Esophagus squamous epithelium (tissue), 5 donors: Measurements from ENCODE around the gene RNF225. TPM values are rescaled to one million over a fixed set of nuclear protein-coding genes. Genes with fewer than 3 reads are reported as not detected.
A peak's percentile ranks its signal among the peaks of the same experiment; 100 is the strongest.

Experiments
- DNase-seq: peaks from one replicate; lab custom pipeline; 2025; lab: John Stamatoyannopoulos, UW
- H3K27ac ChIP-seq, 4 donors: fragments of 200-600 bp; sonication (generic); one replicate each; pipeline ENCODE4 v1.5.1; 2016 to 2019; ENCODE audit warnings: mild to moderate bottlenecking in 1 of 4
- H3K27me3 ChIP-seq, 4 donors: fragments of 200-600 bp; sonication (generic); 1 replicate in 3 of 4; 2 replicates in 1 of 4; pipeline versions ENCODE4 v1.5.1 to v1.6.0; 2017 to 2021; ENCODE audit warnings: antibody characterized with exemption in 1 of 4
- H3K36me3 ChIP-seq, 3 donors: fragments of 200-600 bp; sonication (generic); one replicate each; pipeline ENCODE4 v1.5.1; 2016 to 2019
- H3K4me1 ChIP-seq, 3 donors: fragments of 200-600 bp; sonication (generic); one replicate each; pipeline ENCODE4 v1.5.1; 2017 to 2019
- H3K4me3 ChIP-seq, 4 donors: fragments of 200-600 bp; sonication (generic); 1 replicate in 3 of 4; 2 replicates in 1 of 4; pipeline ENCODE4 v1.5.1; 2016 to 2019; ENCODE audit warnings: mild to moderate bottlenecking in 2 of 4, moderate library complexity in 1 of 4
- H3K9me3 ChIP-seq, 3 donors: fragments of 200-600 bp; sonication (generic); one replicate each; pipeline ENCODE4 v1.5.1; 2016 to 2019
- POLR2A ChIP-seq, 4 donors: fragments of 450-650 bp; IDR thresholded peaks; one replicate each; pipeline ENCODE4 v1.6.1; 2017; ENCODE audit warnings: antibody characterized with exemption in 4 of 4, mild to moderate bottlenecking in 4 of 4, moderate library complexity in 3 of 4
- WGBS, 2 donors: methylation state at CpG; one replicate each; pipeline ENCODE4 v1.1.5; 2018; 5-methylcytosine and 5-hydroxymethylcytosine counted together
- intact Hi-C: fragments of 100-400 bp; cut with DNase I; formaldehyde crosslinking; loops from one replicate; pipeline ENCODE4 v1.15.0; 2022
- total RNA-seq, 4 donors: library from RNA; depleted of rRNA; stranded (reverse); fragments of >200 nt; gene quantifications; one replicate each; pipeline ENCODE4 v1.1.0, GENCODE V29; 2016
- TF ChIP-seq, protein P1 (sequence below), 6 experiments: fragments of 450-650 bp in 4 of 6; fragments of 200-600 bp in 2 of 6; sonication (generic) in 2 of 6; IDR thresholded peaks; one replicate each; pipeline ENCODE4 v1.5.1; 2016 to 2019; ENCODE audit warnings: antibody characterized with exemption in 6 of 6, mild to moderate bottlenecking in 4 of 6, moderate library complexity in 4 of 6
- donor health status: DM: yes; HTN: yes; CAD: no.

RNF225 gene
- total RNA-seq, 4 donors from 2014 or later, result 5.0 to 30.5 (median 15.7) TPM

GRCh38 chr19:58362272-58362994 lies 33.0 kb upstream of the RNF225 start, which contains the start of gene ZNF497:
Gene ZNF497, minus strand, starts transcription at chr19:58362751. Its CDS starts 5,116 bp downstream, at chr19:58357635.
- intact Hi-C loops, result no loop called here
- DNase-seq, result peak; percentile 81
- peaks cover 0 to 5% (median 0%) of the 10 kb centered on the region in 4 donors for H3K27me3 ChIP-seq
- H3K4me3 ChIP-seq, result peak within 1 kb of the TSS; percentile 55 to 83 (median 77)
- peak within 1 kb of the TSS; percentile 85 to 97 (median 92) for H3K27ac ChIP-seq
- peaks cover 0 to 11% (median 0%) of the 10 kb centered on the region in 3 donors for H3K36me3 ChIP-seq
- peak in 3 of 4 donors; percentile 51 to 68 (median 62) for TF ChIP-seq POLR2A (IDR thresholded peaks at IDR 0.05)
- TF ChIP-seq, protein P1, sequence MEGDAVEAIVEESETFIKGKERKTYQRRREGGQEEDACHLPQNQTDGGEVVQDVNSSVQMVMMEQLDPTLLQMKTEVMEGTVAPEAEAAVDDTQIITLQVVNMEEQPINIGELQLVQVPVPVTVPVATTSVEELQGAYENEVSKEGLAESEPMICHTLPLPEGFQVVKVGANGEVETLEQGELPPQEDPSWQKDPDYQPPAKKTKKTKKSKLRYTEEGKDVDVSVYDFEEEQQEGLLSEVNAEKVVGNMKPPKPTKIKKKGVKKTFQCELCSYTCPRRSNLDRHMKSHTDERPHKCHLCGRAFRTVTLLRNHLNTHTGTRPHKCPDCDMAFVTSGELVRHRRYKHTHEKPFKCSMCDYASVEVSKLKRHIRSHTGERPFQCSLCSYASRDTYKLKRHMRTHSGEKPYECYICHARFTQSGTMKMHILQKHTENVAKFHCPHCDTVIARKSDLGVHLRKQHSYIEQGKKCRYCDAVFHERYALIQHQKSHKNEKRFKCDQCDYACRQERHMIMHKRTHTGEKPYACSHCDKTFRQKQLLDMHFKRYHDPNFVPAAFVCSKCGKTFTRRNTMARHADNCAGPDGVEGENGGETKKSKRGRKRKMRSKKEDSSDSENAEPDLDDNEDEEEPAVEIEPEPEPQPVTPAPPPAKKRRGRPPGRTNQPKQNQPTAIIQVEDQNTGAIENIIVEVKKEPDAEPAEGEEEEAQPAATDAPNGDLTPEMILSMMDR (IDR thresholded peaks at IDR 0.05), result peak in 2 of 6 experiments; percentile 5 to 22
- peaks cover 0 to 23% (median 7%) of the 10 kb centered on the region in 3 donors for H3K4me1 ChIP-seq
- H3K9me3 ChIP-seq, result no peaks in the 10 kb centered on the region
- WGBS, 2 donors, result 0 to 1% methylated on average over 4 to 20 of the region's 74 CpGs

GRCh38 chr19:58364146-58364545 lies 31.3 kb upstream of the RNF225 start:
- intact Hi-C loops, result no loop called here
- H3K27me3 ChIP-seq, result no peaks in the 10 kb centered on the region
- WGBS, 2 donors, result 65 to 70% methylated on average over 4 to 5 of the region's 5 CpGs
- no peaks in the 10 kb centered on the region for H3K9me3 ChIP-seq
- H3K4me3 ChIP-seq, result no peak overlapping the region
- H3K27ac ChIP-seq, result no peak overlapping the region
- no peak for TF ChIP-seq POLR2A (IDR thresholded peaks at IDR 0.05)
- TF ChIP-seq, protein P1 (IDR thresholded peaks at IDR 0.05), result no peak
- DNase-seq, result no peak
- H3K36me3 ChIP-seq, result peaks cover 0 to 25% (median 0%) of the 10 kb centered on the region in 3 donors
- peaks cover 0 to 19% (median 7%) of the 10 kb centered on the region in 3 donors for H3K4me1 ChIP-seq

- H3K36me3 ChIP-seq, result peaks cover 0 to 26% (median 0%) of the 10 kb centered on the region in 3 donors
- intact Hi-C loops, result no loop called here
- no peaks in the 10 kb centered on the region for H3K27me3 ChIP-seq
- H3K4me3 ChIP-seq, result no peak overlapping the region
- DNase-seq, result no peak
- WGBS, 2 donors, result 80 to 93% methylated on average over 21 to 23 of the region's 32 CpGs
- no peak overlapping the region for H3K27ac ChIP-seq
- TF ChIP-seq, protein P1 (IDR thresholded peaks at IDR 0.05), result no peak
- TF ChIP-seq POLR2A (IDR thresholded peaks at IDR 0.05), result no peak
- H3K9me3 ChIP-seq, result no peaks in the 10 kb centered on the region
- peaks cover 0 to 11% (median 1%) of the 10 kb centered on the region in 3 donors for H3K4me1 ChIP-seq
Measured at GRCh38 chr19:58366585-58367430, 28.6 kb upstream of the RNF225 start.

GRCh38 chr19:58367698-58368454 lies 27.6 kb upstream of the RNF225 start:
- no peak for DNase-seq
- intact Hi-C loops, result no loop called here
- H3K4me3 ChIP-seq, result no peak overlapping the region
- no peaks in the 10 kb centered on the region for H3K27me3 ChIP-seq
- peaks cover 0 to 7% (median 0%) of the 10 kb centered on the region in 3 donors for H3K4me1 ChIP-seq
- H3K36me3 ChIP-seq, result peaks cover 0 to 26% (median 0%) of the 10 kb centered on the region in 3 donors
- H3K27ac ChIP-seq, result no peak overlapping the region
- WGBS, 2 donors, result 74 to 93% methylated on average over 3 to 10 of the region's 106 CpGs
- TF ChIP-seq POLR2A (IDR thresholded peaks at IDR 0.05), result no peak
- TF ChIP-seq, protein P1 (IDR thresholded peaks at IDR 0.05), result no peak
- H3K9me3 ChIP-seq, result no peaks in the 10 kb centered on the region
